Mesothelial cell of epicardium (in vitro differentiated cells): ENCODE measurements around the gene FARP2. TPM values are rescaled to one million over a fixed set of nuclear protein-coding genes. Genes with fewer than 3 reads are reported as not detected.

Experiments
- DNase-seq, 2 experiments: peaks; one replicate each; pipeline ENCODE4 v3.0.0; 2021; ENCODE audit warnings: low spot score in 2 of 2; ENCODE audit not compliant: unreplicated experiment in 2 of 2
- H3K27ac Mint-ChIP-seq: 2 replicates; pipeline ENCODE4 v1.8.0; 2021; ENCODE audit warnings: mixed read lengths
- H3K27me3 Mint-ChIP-seq: 2 replicates; pipeline ENCODE4 v1.8.0; 2021; ENCODE audit warnings: low read depth, mixed read lengths
- H3K36me3 Mint-ChIP-seq: 2 replicates; pipeline ENCODE4 v1.8.0; 2021; ENCODE audit warnings: mixed read lengths
- H3K4me1 Mint-ChIP-seq: 2 replicates; pipeline ENCODE4 v1.8.0; 2021; ENCODE audit warnings: mixed read lengths
- H3K4me3 Mint-ChIP-seq: 2 replicates; pipeline ENCODE4 v1.8.0; 2021; ENCODE audit warnings: mild to moderate bottlenecking, moderate library complexity, mixed read lengths
- H3K9me3 Mint-ChIP-seq: 2 replicates; pipeline ENCODE4 v1.8.0; 2021; ENCODE audit warnings: mixed read lengths
- CTCF ChIP-seq: fragments of 200-600 bp; sonication (generic); IDR thresholded peaks from one replicate; pipeline ENCODE4 v1.5.0; 2021; ENCODE audit warnings: antibody characterized with exemption; ENCODE audit not compliant: unreplicated experiment
- total RNA-seq: library from RNA; stranded (reverse); gene quantifications from 3 replicates; pipeline ENCODE4 v1.2.1, GENCODE V29; 2021

Gene FARP2
- total RNA-seq, 1 donor from 2014 or later, result 54.9 TPM

- Mint-ChIP-seq H3K27me3 (no peaks in the 10 kb centered on the region), H3K36me3 (peaks cover 9% of the 10 kb centered on the region), H3K4me3 (no peak overlapping the region), H3K4me1 (peaks cover 4% of the 10 kb centered on the region), H3K27ac (no peak overlapping the region), H3K9me3 (no peaks in the 10 kb centered on the region)
- no peak for DNase-seq
- TF ChIP-seq CTCF, result no peak
These were observed 135.6 kb downstream of the FARP2 start for GRCh38 chr2:241491549-241492173.

- Mint-ChIP-seq H3K27ac (peak overlapping the region; percentile 18), H3K27me3 (no peaks in the 10 kb centered on the region), H3K36me3 (peaks cover 9% of the 10 kb centered on the region), H3K9me3 (no peaks in the 10 kb centered on the region), H3K4me3 (no peak overlapping the region), H3K4me1 (peaks cover 4% of the 10 kb centered on the region)
- no peak for DNase-seq
- TF ChIP-seq CTCF, result no peak
These were observed 136.1 kb downstream of the FARP2 start for GRCh38 chr2:241492174-241492565.

GRCh38 chr2:241493092-241493491 lies 137.0 kb downstream of the FARP2 start:
- Mint-ChIP-seq H3K4me1 (peaks cover 4% of the 10 kb centered on the region), H3K36me3 (peaks cover 9% of the 10 kb centered on the region), H3K27ac (no peak overlapping the region), H3K9me3 (no peaks in the 10 kb centered on the region), H3K27me3 (no peaks in the 10 kb centered on the region), H3K4me3 (no peak overlapping the region)
- no peak for TF ChIP-seq CTCF
- DNase-seq, result no peak

- no peak for TF ChIP-seq CTCF
These were observed 138.3 kb downstream of the FARP2 start for GRCh38 chr2:241494311-241494908.

GRCh38 chr2:241495172-241496002 lies 139.3 kb downstream of the FARP2 start:
- no peak overlapping the region for H3K4me3 Mint-ChIP-seq
- no peaks in the 10 kb centered on the region for H3K27me3 Mint-ChIP-seq
- H3K27ac Mint-ChIP-seq, result no peak overlapping the region
- H3K9me3 Mint-ChIP-seq, result no peaks in the 10 kb centered on the region
- H3K36me3 Mint-ChIP-seq, result peaks cover 9% of the 10 kb centered on the region
- no peak for TF ChIP-seq CTCF
- H3K4me1 Mint-ChIP-seq, result peaks cover 2% of the 10 kb centered on the region
- no peak for DNase-seq

More at GRCh38 chr2:241494311-241494908, 138.3 kb downstream of the FARP2 start:
- Mint-ChIP-seq H3K4me1 (peaks cover 4% of the 10 kb centered on the region), H3K27ac (no peak overlapping the region), H3K9me3 (no peaks in the 10 kb centered on the region), H3K36me3 (peaks cover 9% of the 10 kb centered on the region), H3K4me3 (no peak overlapping the region), H3K27me3 (no peaks in the 10 kb centered on the region)
- no peak for DNase-seq
